GM06990 (cell line): ENCODE data around the gene CEP112.
"Not testable (repeated sequence)": the region's sequence is repeated elsewhere in the genome, so short reads cannot be mapped to it uniquely, and the experiment has no call there.

Experiments used
- DNase-seq: peaks from one replicate; pipeline ENCODE4 v3.0.0-alpha.2; 2011; ENCODE audit not compliant: insufficient read length; ENCODE audit errors: extremely low read depth
- H3K27me3 ChIP-seq: replicated peaks from 2 replicates; pipeline ENCODE4 v1.6.0; 2011; ENCODE audit warnings: low read length; ENCODE audit not compliant: control insufficient read depth, insufficient read depth
- H3K36me3 ChIP-seq: 2 replicates; pipeline ENCODE4 v1.5.1; 2011; ENCODE audit warnings: low read length; ENCODE audit not compliant: control insufficient read depth, insufficient read depth
- H3K4me3 ChIP-seq: replicated peaks from 2 replicates; pipeline ENCODE4 v1.5.1; 2011; ENCODE audit warnings: low read depth, mild to moderate bottlenecking, control low read depth, low read length
- TF ChIP-seq, protein P1 (sequence below): IDR thresholded peaks from 2 replicates; pipeline ENCODE4 v1.5.1; 2011; ENCODE audit warnings: low read length, control low read depth, mild to moderate bottlenecking, inconsistent platforms; ENCODE audit not compliant: insufficient read depth, poor library complexity, severe bottlenecking

Gene CEP112

DNA sequence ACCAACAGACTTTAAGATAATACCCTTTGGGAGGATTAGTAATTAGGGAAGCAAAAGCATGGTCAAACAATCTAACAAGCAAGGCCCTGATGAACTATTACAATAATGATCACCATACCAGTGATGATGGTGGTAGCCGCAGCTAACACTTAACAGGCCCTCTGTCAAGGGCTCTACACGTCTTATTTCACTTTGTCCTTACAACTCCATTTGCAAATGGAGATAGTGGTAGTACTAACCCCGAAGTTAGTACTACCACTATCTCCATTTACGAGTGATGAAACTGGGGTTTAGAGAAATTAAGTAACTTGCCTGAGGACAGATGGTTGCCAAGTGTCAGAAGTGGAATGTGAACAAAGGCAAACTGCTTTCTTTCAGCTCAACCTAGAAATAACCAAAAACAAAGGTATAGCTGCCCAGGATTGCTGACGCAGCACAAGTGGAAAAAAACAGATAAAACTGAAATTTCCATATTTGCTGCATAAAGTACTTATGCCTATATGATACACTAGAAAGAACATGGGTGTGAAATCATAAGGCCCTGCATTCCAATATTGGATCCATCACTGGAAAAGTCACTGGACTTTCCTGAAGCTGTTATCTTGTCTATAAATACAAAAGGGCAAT, 24.6 kb downstream of the CEP112 start:
- Histone ChIP-seq H3K4me3 (no peak overlapping the region), H3K27me3 (no peaks in the 10 kb centered on the region), H3K36me3 (no peaks in the 10 kb centered on the region)
- TF ChIP-seq, protein P1, sequence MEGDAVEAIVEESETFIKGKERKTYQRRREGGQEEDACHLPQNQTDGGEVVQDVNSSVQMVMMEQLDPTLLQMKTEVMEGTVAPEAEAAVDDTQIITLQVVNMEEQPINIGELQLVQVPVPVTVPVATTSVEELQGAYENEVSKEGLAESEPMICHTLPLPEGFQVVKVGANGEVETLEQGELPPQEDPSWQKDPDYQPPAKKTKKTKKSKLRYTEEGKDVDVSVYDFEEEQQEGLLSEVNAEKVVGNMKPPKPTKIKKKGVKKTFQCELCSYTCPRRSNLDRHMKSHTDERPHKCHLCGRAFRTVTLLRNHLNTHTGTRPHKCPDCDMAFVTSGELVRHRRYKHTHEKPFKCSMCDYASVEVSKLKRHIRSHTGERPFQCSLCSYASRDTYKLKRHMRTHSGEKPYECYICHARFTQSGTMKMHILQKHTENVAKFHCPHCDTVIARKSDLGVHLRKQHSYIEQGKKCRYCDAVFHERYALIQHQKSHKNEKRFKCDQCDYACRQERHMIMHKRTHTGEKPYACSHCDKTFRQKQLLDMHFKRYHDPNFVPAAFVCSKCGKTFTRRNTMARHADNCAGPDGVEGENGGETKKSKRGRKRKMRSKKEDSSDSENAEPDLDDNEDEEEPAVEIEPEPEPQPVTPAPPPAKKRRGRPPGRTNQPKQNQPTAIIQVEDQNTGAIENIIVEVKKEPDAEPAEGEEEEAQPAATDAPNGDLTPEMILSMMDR: no peak
- DNase-seq: no peak

DNA sequence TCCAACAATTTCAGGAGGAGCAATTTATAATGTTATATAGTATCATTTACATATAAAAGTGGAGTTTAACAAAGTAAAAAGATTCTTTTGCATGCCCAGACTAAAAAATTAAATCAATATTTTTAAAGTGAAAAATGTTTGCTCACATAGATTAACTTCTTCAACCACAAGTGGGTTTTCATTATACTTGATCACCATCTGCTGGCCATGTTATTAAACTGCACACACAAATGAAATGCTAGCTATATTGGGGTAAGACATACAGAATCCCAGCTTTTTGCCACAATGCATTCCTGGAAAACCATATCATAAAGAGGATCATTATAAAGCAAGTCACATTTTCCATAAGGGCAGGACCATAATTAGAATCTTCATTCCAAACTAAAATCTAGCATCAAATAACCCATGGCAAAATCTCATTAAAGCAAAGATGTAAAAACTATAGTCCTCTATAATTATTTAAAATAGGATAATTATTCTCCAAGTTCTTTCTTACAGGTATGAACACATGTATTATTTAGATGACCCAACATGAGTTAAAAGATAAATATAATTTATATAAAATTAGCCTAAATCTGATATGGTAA, 26.3 kb downstream of the CEP112 start:
- no peaks in the 10 kb centered on the region for H3K27me3 ChIP-seq
- H3K36me3 ChIP-seq: no peaks in the 10 kb centered on the region
- TF ChIP-seq, protein P1: peak; percentile 52
- H3K4me3 ChIP-seq: no peak overlapping the region
- DNase-seq: no peak

DNA sequence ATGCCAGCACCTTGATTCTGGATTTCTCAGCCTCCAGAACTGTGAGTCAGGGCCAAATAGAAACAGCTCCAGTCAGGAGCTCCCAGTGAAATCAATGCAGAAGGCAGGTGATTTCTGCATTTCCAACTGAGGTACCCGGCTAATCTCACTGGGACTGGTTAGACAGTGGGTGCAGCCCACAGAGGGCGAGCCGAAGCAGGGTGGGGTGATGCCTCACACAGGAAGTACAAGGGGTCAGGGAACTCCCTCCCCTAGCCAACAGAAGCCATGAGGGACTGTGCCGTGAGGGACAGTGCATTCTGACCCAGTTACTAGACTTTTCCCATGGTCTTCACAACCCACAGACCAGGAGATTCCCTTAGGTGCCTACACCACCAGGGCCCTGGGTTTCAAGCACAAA, 36.9 kb downstream of the CEP112 start:
- H3K36me3 ChIP-seq, H3K27me3 ChIP-seq, DNase-seq, H3K4me3 ChIP-seq: not testable (repeated sequence)

DNA sequence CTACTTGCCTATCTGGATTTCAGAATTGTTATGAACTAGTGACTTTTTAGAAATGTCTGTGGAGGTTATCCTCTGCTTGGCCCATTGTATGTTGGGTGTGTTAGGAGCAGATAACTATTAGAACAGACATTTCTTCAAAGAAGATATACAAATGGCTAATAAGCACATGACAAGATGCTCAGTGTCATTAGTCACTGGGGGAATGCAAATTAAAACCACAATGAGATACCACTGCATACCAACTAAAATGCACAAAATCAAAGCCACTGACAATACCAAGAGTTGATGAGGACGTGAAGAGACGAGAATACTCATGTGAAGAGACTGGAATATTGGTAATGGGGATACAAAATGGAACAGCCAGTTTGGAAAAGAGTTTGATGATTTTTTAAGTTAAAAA, 39.2 kb downstream of the CEP112 start:
- no peak for DNase-seq
- Histone ChIP-seq H3K36me3 (no peaks in the 10 kb centered on the region), H3K4me3 (no peak overlapping the region), H3K27me3 (no peaks in the 10 kb centered on the region)
- TF ChIP-seq, protein P1: no peak

DNA sequence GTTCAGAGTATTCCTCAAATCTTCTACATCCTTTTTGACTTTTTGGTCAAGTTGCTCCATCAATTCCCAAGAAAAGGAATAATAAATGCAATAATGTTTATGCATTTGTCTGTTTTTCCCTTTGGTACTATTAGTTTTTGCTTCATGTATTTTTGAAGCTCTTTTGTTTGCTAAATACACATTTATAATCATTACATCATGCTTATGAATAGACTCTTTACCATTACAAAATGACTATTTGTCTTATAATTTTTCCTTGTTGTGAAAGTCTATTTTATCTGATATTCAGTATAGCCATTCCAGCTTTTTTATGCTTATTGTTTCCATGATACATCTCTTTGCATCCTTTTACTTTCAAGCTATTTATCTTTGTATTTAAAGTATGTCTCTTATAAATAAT, 41.2 kb downstream of the CEP112 start:
- no peak for DNase-seq
- Histone ChIP-seq H3K4me3 (no peak overlapping the region), H3K27me3 (no peaks in the 10 kb centered on the region), H3K36me3 (no peaks in the 10 kb centered on the region)
- TF ChIP-seq, protein P1: no peak

DNA sequence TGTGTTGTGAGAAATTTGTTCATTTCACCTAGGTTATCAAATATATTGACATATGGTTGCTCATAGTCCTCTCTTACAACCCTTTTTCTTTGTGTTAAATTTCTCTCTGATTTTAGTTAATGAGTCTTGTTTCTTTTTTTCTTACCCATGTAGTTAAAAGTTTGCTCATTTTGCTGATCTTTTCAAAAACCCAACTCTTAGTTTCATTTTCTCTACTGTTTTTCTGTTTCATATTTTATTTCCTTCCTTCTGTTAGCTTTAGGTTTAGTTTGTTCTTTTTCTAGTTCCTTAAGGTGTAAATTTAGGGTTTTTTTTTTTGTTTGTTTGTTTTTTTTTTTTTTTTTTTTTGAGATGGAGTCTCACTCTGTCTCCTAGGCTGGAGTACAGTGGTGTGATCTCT, 42.4 kb downstream of the CEP112 start:
- Histone ChIP-seq H3K27me3 (no peaks in the 10 kb centered on the region), H3K4me3 (no peak overlapping the region)
- DNase-seq: no peak

More for the DNA sequence above, 42.4 kb downstream of the CEP112 start:
- no peaks in the 10 kb centered on the region for H3K36me3 ChIP-seq
- TF ChIP-seq, protein P1: no peak
